ENCODE results near the gene FAM167B.

Gene FAM167B

GRCh38 chr1:32246888-32247273 is at the start of gene FAM167B:
Gene FAM167B (plus strand): TSS chr1:32247222. CDS start chr1:32247422, 200 bp downstream.
- no peak for DNase-seq

GRCh38 chr1:32197837-32198236 is 49.2 kb upstream of the FAM167B start:
- no peak for DNase-seq

GRCh38 chr1:32198237-32199042 is 48.6 kb upstream of the FAM167B start:
- no peak for DNase-seq

- no peak for DNase-seq
Measured at GRCh38 chr1:32199043-32199716, 47.8 kb upstream of the FAM167B start.

GRCh38 chr1:32199717-32200072 is 47.3 kb upstream of the FAM167B start:
- DNase-seq = peak in 1 of 2 experiments; percentile 56

- DNase-seq = peak in 1 of 2 experiments; percentile 58
Measured at GRCh38 chr1:32200226-32201010, 46.6 kb upstream of the FAM167B start, which contains the start of gene CCDC28B. Gene CCDC28B (plus strand): TSS chr1:32200595. CDS start chr1:32201936, 1,341 bp downstream.

GRCh38 chr1:32201011-32201855 is 45.8 kb upstream of the FAM167B start:
- DNase-seq = peak in 1 of 2 experiments; percentile 42

- DNase-seq = no peak
Measured at GRCh38 chr1:32204943-32205361, 42.1 kb upstream of the FAM167B start.

GRCh38 chr1:32205401-32206370 is 41.3 kb upstream of the FAM167B start, which contains the start of gene IQCC:
Gene IQCC (plus strand): TSS chr1:32205671. CDS start chr1:32205682, 11 bp downstream.
- peak; percentile 63 to 83 for DNase-seq

GRCh38 chr1:32208469-32208868 is 38.6 kb upstream of the FAM167B start:
- DNase-seq = no peak

- DNase-seq = peak; percentile 48 to 80
Measured at GRCh38 chr1:32208891-32209328, 38.1 kb upstream of the FAM167B start, which contains the start of gene DCDC2B. Gene DCDC2B (plus strand): TSS chr1:32209089. CDS start chr1:32209094, 5 bp downstream.

GRCh38 chr1:32215629-32216480 is 31.2 kb upstream of the FAM167B start:
- peak; percentile 35 to 74 for DNase-seq

GRCh38 chr1:32216566-32216965 is 30.5 kb upstream of the FAM167B start:
- no peak for DNase-seq

GRCh38 chr1:32219022-32219421 is 28.0 kb upstream of the FAM167B start:
- no peak for DNase-seq

GRCh38 chr1:32220746-32221580 is 26.1 kb upstream of the FAM167B start:
- no peak for DNase-seq

GRCh38 chr1:32221581-32221979 is 25.4 kb upstream of the FAM167B start:
- DNase-seq = no peak

- DNase-seq = peak; percentile 78 to 90
Measured at GRCh38 chr1:32221980-32222755, 24.9 kb upstream of the FAM167B start, which contains the start of the genes EIF3I and TMEM234. Gene EIF3I (plus strand): TSS chr1:32222407. CDS start chr1:32222442, 35 bp downstream. Gene TMEM234 (minus strand): TSS chr1:32222353. CDS start chr1:32222322, 31 bp downstream.

- DNase-seq = no peak
Measured at GRCh38 chr1:32223683-32224082, 23.3 kb upstream of the FAM167B start.
